B cell (primary cell): ENCODE data around the gene PHF23. TPM values are rescaled to one million over a fixed set of nuclear protein-coding genes. Genes with fewer than 3 reads are reported as not detected.
A peak's percentile ranks its signal among the peaks of the same experiment; 100 is the strongest.
"Not testable (repeated sequence)": the region's sequence is repeated elsewhere in the genome, so short reads cannot be mapped to it uniquely, and the experiment has no call there.

ENCODE experiments used
- ATAC-seq: fragments of 200-7000 bp; cut with Tn5 transposase; one replicate; pipeline ENCODE4 v1.10.0; 2021; ENCODE audit warnings: low read depth, mild to moderate bottlenecking, moderate number of reproducible peaks, moderate library complexity
- CTCF ChIA-PET: fragments of 350-600 bp; sonication (Branson Sonifier 250); formaldehyde crosslinking; loops from one replicate; lab custom pipeline; 2021; ENCODE audit warnings: antibody characterized with exemption, inconsistent platforms; lab: Charles Lee
- POLR2A ChIA-PET: fragments of 350-600 bp; sonication (Branson Sonifier 250); formaldehyde crosslinking; loops from one replicate; lab custom pipeline; 2021; ENCODE audit warnings: antibody characterized with exemption; lab: Charles Lee
- DNase-seq: peaks from one replicate; pipeline ENCODE4 v3.0.0; 2013
- H2AFZ ChIP-seq: 2 replicates; pipeline ENCODE4 v1.6.1; 2012; ENCODE audit warnings: mild to moderate bottlenecking, low read depth, low read length; ENCODE audit not compliant: insufficient read depth, poor library complexity, severe bottlenecking
- H3K27ac ChIP-seq, 2 donors: 1 replicate in 1 of 2; 2 replicates in 1 of 2; pipeline ENCODE4 v1.5.1; 2012 to 2013; ENCODE audit warnings: low read length in 2 of 2, mild to moderate bottlenecking in 2 of 2, moderate library complexity in 1 of 2
- H3K27me3 ChIP-seq, 4 experiments: fragments of 200-600 bp in 1 of 4; sonication (generic) in 1 of 4; replicated peaks in 1 of 4; 1 replicate in 2 of 4; 2 replicates in 2 of 4; pipeline versions ENCODE4 v1.6.1 to v1.7.0; 2013 to 2016; ENCODE audit warnings: low read length in 3 of 4, mild to moderate bottlenecking in 2 of 4, mixed read lengths in 1 of 4, moderate library complexity in 1 of 4; ENCODE audit not compliant: insufficient read depth in 4 of 4, control insufficient read depth in 3 of 4; ENCODE audit errors: control extremely low read depth in 1 of 4
- H3K36me3 ChIP-seq, 2 experiments: replicated peaks in 1 of 2; 1 replicate in 1 of 2; 2 replicates in 1 of 2; pipeline versions ENCODE4 v1.6.1 to v1.7.1; 2013; ENCODE audit warnings: low read length in 1 of 2; ENCODE audit not compliant: insufficient read depth in 2 of 2, control insufficient read depth in 1 of 2; ENCODE audit errors: control extremely low read depth in 1 of 2, extremely low read depth in 1 of 2
- H3K4me1 ChIP-seq, 2 donors: fragments of 200-600 bp in 1 of 2; sonication (generic) in 1 of 2; 1 replicate in 1 of 2; 2 replicates in 1 of 2; pipeline versions ENCODE4 v1.5.1 to v1.6.1; 2013 to 2017; ENCODE audit warnings: low read length in 2 of 2; ENCODE audit not compliant: control insufficient read depth in 2 of 2, insufficient read depth in 2 of 2
- H3K4me2 ChIP-seq: replicated peaks from 2 replicates; pipeline ENCODE3; 2012; ENCODE audit warnings: mild to moderate bottlenecking, low read depth, low read length; ENCODE audit not compliant: poor library complexity, severe bottlenecking
- H3K4me3 ChIP-seq, 5 experiments: fragments of 200-600 bp in 1 of 5; sonication (generic) in 1 of 5; 1 replicate in 3 of 5; 2 replicates in 2 of 5; pipeline versions ENCODE4 v1.5.1 to v1.7.0; 2011 to 2016; ENCODE audit warnings: low read length in 4 of 5, mild to moderate bottlenecking in 4 of 5, low read depth in 2 of 5, control low read depth in 1 of 5, moderate library complexity in 1 of 5; ENCODE audit not compliant: insufficient read depth in 1 of 5; ENCODE audit errors: control extremely low read depth in 1 of 5, extremely low read depth in 1 of 5
- H3K79me2 ChIP-seq: fragments of 200-600 bp; sonication (generic); one replicate; pipeline ENCODE4 v1.6.0; 2016; ENCODE audit warnings: low read length; ENCODE audit not compliant: control insufficient read depth, insufficient read depth
- H3K9ac ChIP-seq: fragments of 200-600 bp; sonication (generic); 2 replicates; pipeline ENCODE4 v1.6.1; 2017; ENCODE audit warnings: mild to moderate bottlenecking, low read length, moderate library complexity
- H3K9me3 ChIP-seq, 3 donors: one replicate each; pipeline versions ENCODE4 v1.6.1 to v1.7.1; 2013; ENCODE audit warnings: low read length in 2 of 3; ENCODE audit not compliant: control insufficient read depth in 2 of 3, insufficient read depth in 1 of 3; ENCODE audit errors: control extremely low read depth in 1 of 3
- H4K20me1 ChIP-seq: 2 replicates; pipeline ENCODE4 v1.6.0; 2012; ENCODE audit warnings: mild to moderate bottlenecking, low read length; ENCODE audit not compliant: insufficient read depth, control insufficient read depth, poor library complexity, severe bottlenecking
- H3K27ac Mint-ChIP-seq: one replicate; pipeline ENCODE4 v1.8.0; 2021; ENCODE audit warnings: mixed read lengths
- H3K27me3 Mint-ChIP-seq: one replicate; pipeline ENCODE4 v1.8.0; 2021; ENCODE audit warnings: mixed read lengths
- H3K4me1 Mint-ChIP-seq: one replicate; pipeline ENCODE4 v1.8.0; 2021; ENCODE audit warnings: mixed read lengths
- H3K4me3 Mint-ChIP-seq: one replicate; pipeline ENCODE4 v1.8.0; 2021; ENCODE audit warnings: mixed read lengths
- H3K9me3 Mint-ChIP-seq: one replicate; pipeline ENCODE4 v1.8.0; 2022; ENCODE audit warnings: mixed read lengths; ENCODE audit not compliant: insufficient read depth
- CTCF ChIP-seq: fragments of 200-600 bp; IDR thresholded peaks from one replicate; pipeline ENCODE4 v1.8.0; 2022; ENCODE audit warnings: antibody characterized with exemption, mild to moderate bottlenecking
- EZH2 ChIP-seq: IDR thresholded peaks from 2 replicates; pipeline ENCODE4 v1.6.1; 2012; ENCODE audit warnings: borderline replicate concordance, low read depth, mild to moderate bottlenecking, moderate library complexity, low read length; ENCODE audit not compliant: insufficient read depth, poor library complexity, severe bottlenecking
- WGBS: methylation state at CpG from one replicate; pipeline ENCODE4 v1.1.5; 2013; ENCODE audit warnings: missing lambda C conversion rate; ENCODE audit not compliant: insufficient coverage; 5-methylcytosine and 5-hydroxymethylcytosine counted together
- intact Hi-C: fragments of 100-400 bp; cut with micrococcal nuclease; formaldehyde crosslinking; loops from one replicate; pipeline ENCODE4 v1.10.0; 2022
- polyA plus RNA-seq: library from polyadenylated mRNA; depleted of rRNA; stranded (reverse); fragments of >200 nt; gene quantifications from 2 replicates; pipeline ENCODE4 v1.2.3, GENCODE V29; 2012
- total RNA-seq, 2 donors: library from RNA; stranded (reverse); fragments of 120-200 nt in 1 of 2; gene quantifications; 1 replicate in 1 of 2; 2 replicates in 1 of 2; pipeline versions ENCODE4 v1.2.3 to v1.2.4, GENCODE V29; 2013 to 2022

Gene PHF23
- total and polyA plus RNA-seq, 2 donors (not counting 1 experiment from before 2014, with no cell fraction given): 17.6 to 42.3 TPM

GRCh38 chr17:7248796-7249195 lies 9.5 kb upstream of the PHF23 start:
- H3K9ac ChIP-seq: no peak overlapping the region
- intact Hi-C loops: no loop called here
- Mint-ChIP-seq H3K4me1 (peaks cover 43% of the 10 kb centered on the region), H3K4me3 (peak overlapping the region; percentile 94), H3K27ac (peak overlapping the region; percentile 41), H3K27me3 (no peaks in the 10 kb centered on the region), H3K9me3 (no peaks in the 10 kb centered on the region)
- H3K36me3 ChIP-seq: peaks cover 8 to 30% of the 10 kb centered on the region in 2 experiments
- no peak overlapping the region for H2AFZ ChIP-seq
- peaks cover 18% of the 10 kb centered on the region for H4K20me1 ChIP-seq
- TF ChIP-seq EZH2 (no peak), CTCF (no peak)
- H3K4me3 ChIP-seq: no peak overlapping the region
- ATAC-seq: no peak
- H3K9me3 ChIP-seq: no peaks in the 10 kb centered on the region
- H3K27me3 ChIP-seq: no peaks in the 10 kb centered on the region
- H3K4me1 ChIP-seq: peaks cover 30 to 33% of the 10 kb centered on the region in 2 donors
- no peak for DNase-seq
- peaks cover 58% of the 10 kb centered on the region for H3K79me2 ChIP-seq
- CTCF ChIA-PET: interaction anchor here (1.3 kb wide), 1 partner anchor 8 kb away, joined by 4 read pairs; no protein-coding TSS in a partner anchor
- WGBS: 86% methylated on average over 3 of the region's 4 CpGs
- POLR2A ChIA-PET: interaction anchor here (1.3 to 3.6 kb wide), 2 partner anchors 10 to 14 kb away, joined by 3 to 26 read pairs; partner anchors contain the start of genes DVL2 and PHF23
- peak overlapping the region; percentile 25 for H3K4me2 ChIP-seq
- peak overlapping the region in 1 of 2 donors; percentile 100 for H3K27ac ChIP-seq

- H3K79me2 ChIP-seq: peaks cover 60% of the 10 kb centered on the region
- peaks cover 8 to 26% of the 10 kb centered on the region in 2 experiments for H3K36me3 ChIP-seq
- TF ChIP-seq EZH2: no peak
- TF ChIP-seq CTCF: no peak
- H3K27me3 Mint-ChIP-seq: no peaks in the 10 kb centered on the region
- CTCF ChIA-PET: no interaction called here
- H3K4me3 ChIP-seq: no peak overlapping the region
- H3K4me1 ChIP-seq: peaks cover 26 to 30% of the 10 kb centered on the region in 2 donors
- no peak overlapping the region for H2AFZ ChIP-seq
- H3K27ac ChIP-seq: no peak overlapping the region
- intact Hi-C loops: no loop called here
- H4K20me1 ChIP-seq: peaks cover 18% of the 10 kb centered on the region
- no peak for DNase-seq
- no peak overlapping the region for H3K9ac ChIP-seq
- peaks cover 39% of the 10 kb centered on the region for H3K4me1 Mint-ChIP-seq
- H3K9me3 ChIP-seq: no peaks in the 10 kb centered on the region
- no peak overlapping the region for H3K4me2 ChIP-seq
- POLR2A ChIA-PET: no interaction called here
- H3K4me3 Mint-ChIP-seq: no peak overlapping the region
- ATAC-seq: no peak
- no peaks in the 10 kb centered on the region for H3K9me3 Mint-ChIP-seq
- H3K27me3 ChIP-seq: no peaks in the 10 kb centered on the region
- 100% methylated on average over 1 of the region's 5 CpGs for WGBS
- no peak overlapping the region for H3K27ac Mint-ChIP-seq
Measured at GRCh38 chr17:7246779-7247178, 7.5 kb upstream of the PHF23 start.

DNA sequence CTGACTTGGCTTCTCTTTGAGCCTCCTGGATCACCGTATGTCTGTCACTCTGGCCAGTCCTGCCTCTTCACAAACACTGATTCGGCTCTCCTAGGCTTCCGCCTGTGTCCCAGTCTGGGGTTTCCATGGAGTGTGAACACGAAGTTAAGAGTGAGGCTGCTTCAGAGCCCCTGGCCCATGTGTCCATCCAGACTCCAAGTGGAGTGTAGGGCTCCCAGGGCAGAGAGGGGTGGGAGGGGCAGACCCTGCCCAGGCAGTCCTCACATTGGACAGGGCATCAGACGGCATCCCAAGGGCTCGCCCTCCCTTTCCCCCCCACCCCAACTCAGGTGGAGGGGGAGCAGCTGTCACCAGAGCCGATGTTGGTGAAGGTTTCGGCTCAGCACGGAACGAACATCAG lies 4.6 kb upstream of the PHF23 start:
- H3K9me3 ChIP-seq, H3K9ac ChIP-seq, H3K9me3 Mint-ChIP-seq, ATAC-seq, H3K27me3 ChIP-seq, H3K27me3 Mint-ChIP-seq, H3K4me2 ChIP-seq, DNase-seq, intact Hi-C loops, H2AFZ ChIP-seq, H3K4me3 ChIP-seq: not testable (repeated sequence)
- CTCF ChIA-PET: interaction anchor here (1.4 kb wide), 1 partner anchor 23 kb away, joined by 4 read pairs; no protein-coding TSS in a partner anchor
- H3K36me3 ChIP-seq: peaks cover 8 to 37% of the 10 kb centered on the region in 2 experiments
- POLR2A ChIA-PET: interaction anchor here (0.7 to 13.1 kb wide), 3 partner anchors 8 to 220 kb away, joined by 6 to 157 read pairs (median 14); partner anchors contain the start of genes ACADVL, CTDNEP1, DLG4 and ELP5
- H3K27ac Mint-ChIP-seq: peak overlapping the region; percentile 77
- peaks cover 40% of the 10 kb centered on the region for H3K4me1 Mint-ChIP-seq
- peaks cover 21% of the 10 kb centered on the region for H4K20me1 ChIP-seq
- peak overlapping the region; percentile 52 for H3K4me3 Mint-ChIP-seq
- H3K79me2 ChIP-seq: peaks cover 50% of the 10 kb centered on the region
- H3K27ac ChIP-seq: peak overlapping the region in 1 of 2 donors; percentile 97
- H3K4me1 ChIP-seq: peaks cover 27 to 30% of the 10 kb centered on the region in 2 donors
- WGBS: 88% methylated on average over 6 of the region's 10 CpGs
